Stimulated activated naive CD8-positive, alpha-beta T cell treated with anti-CD3 and anti-CD28 coated beads, Interleukin-15, amount 100 ng/mL, for 72 hours (primary cell): ENCODE data around the gene DHRS9.

Source experiments
- ATAC-seq: fragments of 150-1000 bp; cut with Tn5 transposase; 2 replicates; pipeline ENCODE4 v1.10.0; 2021; ENCODE audit warnings: mild to moderate bottlenecking, moderate library complexity
- DNase-seq, 2 donors: peaks; one replicate each; pipeline ENCODE4 v3.0.0; 2021 to 2022
- H3K27ac Mint-ChIP-seq, 2 donors: one replicate each; pipeline ENCODE4 v1.8.0; 2022; ENCODE audit warnings: mild to moderate bottlenecking in 2 of 2, mixed read lengths in 2 of 2, moderate library complexity in 2 of 2
- H3K27me3 Mint-ChIP-seq: one replicate; pipeline ENCODE4 v1.8.0; 2022; ENCODE audit warnings: mixed read lengths
- H3K4me1 Mint-ChIP-seq: one replicate; pipeline ENCODE4 v1.8.0; 2022; ENCODE audit warnings: mild to moderate bottlenecking, mixed read lengths
- H3K4me3 Mint-ChIP-seq, 2 donors: one replicate each; pipeline ENCODE4 v1.8.0; 2022; ENCODE audit warnings: mild to moderate bottlenecking in 2 of 2, mixed read lengths in 2 of 2, moderate library complexity in 1 of 2
- H3K9me3 Mint-ChIP-seq, 2 donors: one replicate each; pipeline ENCODE4 v1.8.0; 2022; ENCODE audit warnings: mixed read lengths in 2 of 2

Gene DHRS9

GRCh38 chr2:169105476-169105875, 36.1 kb downstream of the DHRS9 start:
- no peak for DNase-seq
- ATAC-seq = peak; percentile 66
- Mint-ChIP-seq H3K4me3 (peak overlapping the region in 1 of 2 donors; percentile 14), H3K4me1 (peaks cover 51% of the 10 kb centered on the region), H3K9me3 (no peaks in the 10 kb centered on the region), H3K27ac (peak overlapping the region; percentile 22 to 78), H3K27me3 (peaks cover 3% of the 10 kb centered on the region)

GRCh38 chr2:169106134-169106533, 36.8 kb downstream of the DHRS9 start:
- no peak overlapping the region for H3K4me3 Mint-ChIP-seq
- H3K27me3 Mint-ChIP-seq = peaks cover 9% of the 10 kb centered on the region
- DNase-seq (no peak), ATAC-seq (no peak)
- no peaks in the 10 kb centered on the region for H3K9me3 Mint-ChIP-seq
- H3K27ac Mint-ChIP-seq = peak overlapping the region; percentile 3 to 36
- peaks cover 51% of the 10 kb centered on the region for H3K4me1 Mint-ChIP-seq

- Mint-ChIP-seq H3K27me3 (peaks cover 13% of the 10 kb centered on the region), H3K27ac (peak overlapping the region; percentile 5 to 36)
- no peak for ATAC-seq
Observed at GRCh38 chr2:169106563-169107545, 37.5 kb downstream of the DHRS9 start.

GRCh38 chr2:169107645-169108044, 38.3 kb downstream of the DHRS9 start:
- no peaks in the 10 kb centered on the region for H3K9me3 Mint-ChIP-seq
- ATAC-seq (peak; percentile 92), DNase-seq (peak; percentile 27 to 43)
- peak overlapping the region; percentile 44 to 72 for H3K27ac Mint-ChIP-seq
- H3K4me3 Mint-ChIP-seq = peak overlapping the region in 1 of 2 donors; percentile 13
- H3K4me1 Mint-ChIP-seq = peaks cover 51% of the 10 kb centered on the region
- H3K27me3 Mint-ChIP-seq = peaks cover 13% of the 10 kb centered on the region

More at GRCh38 chr2:169106563-169107545, 37.5 kb downstream of the DHRS9 start:
- no peak overlapping the region for H3K4me3 Mint-ChIP-seq
- no peaks in the 10 kb centered on the region for H3K9me3 Mint-ChIP-seq
- H3K4me1 Mint-ChIP-seq = peaks cover 51% of the 10 kb centered on the region
- no peak for DNase-seq

GRCh38 chr2:169108099-169108884, 38.9 kb downstream of the DHRS9 start:
- Mint-ChIP-seq H3K4me3 (peak overlapping the region in 1 of 2 donors; percentile 4), H3K9me3 (no peaks in the 10 kb centered on the region), H3K27me3 (peaks cover 13% of the 10 kb centered on the region), H3K4me1 (peaks cover 51% of the 10 kb centered on the region), H3K27ac (peak overlapping the region in 1 of 2 donors; percentile 44)
- ATAC-seq = no peak
- DNase-seq = no peak

- ATAC-seq = no peak
- peaks cover 45% of the 10 kb centered on the region for H3K4me1 Mint-ChIP-seq
Observed at GRCh38 chr2:169109502-169110409, 40.4 kb downstream of the DHRS9 start.

DNA sequence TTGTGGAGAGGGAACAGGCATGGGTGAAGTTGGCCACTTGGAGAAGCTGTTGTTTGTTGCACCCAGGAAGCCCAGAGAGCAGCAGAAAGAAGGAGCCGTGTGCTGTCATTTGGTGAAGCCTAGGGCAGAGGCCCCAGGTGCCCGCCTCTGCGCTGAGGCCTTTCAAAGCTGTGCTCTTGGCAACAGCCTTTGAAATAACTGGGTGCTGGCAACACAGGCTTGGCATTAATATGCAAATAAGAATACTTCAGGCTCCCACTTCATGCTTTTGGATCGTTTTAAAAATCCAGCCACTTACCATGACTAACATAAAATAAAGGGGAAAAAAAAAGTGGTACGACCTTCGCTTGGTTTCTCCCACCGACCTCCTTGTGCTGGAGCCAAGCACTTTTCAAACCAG, 41.1 kb downstream of the DHRS9 start:
- DNase-seq (no peak), ATAC-seq (no peak)
- Mint-ChIP-seq H3K27me3 (peaks cover 13% of the 10 kb centered on the region), H3K27ac (no peak overlapping the region), H3K4me1 (peaks cover 41% of the 10 kb centered on the region), H3K4me3 (no peak overlapping the region), H3K9me3 (no peaks in the 10 kb centered on the region)

More at GRCh38 chr2:169109502-169110409, 40.4 kb downstream of the DHRS9 start:
- Mint-ChIP-seq H3K27me3 (peaks cover 13% of the 10 kb centered on the region), H3K27ac (peak overlapping the region in 1 of 2 donors; percentile 31), H3K4me3 (no peak overlapping the region), H3K9me3 (no peaks in the 10 kb centered on the region)
- peak; percentile 57 to 64 for DNase-seq

DNA sequence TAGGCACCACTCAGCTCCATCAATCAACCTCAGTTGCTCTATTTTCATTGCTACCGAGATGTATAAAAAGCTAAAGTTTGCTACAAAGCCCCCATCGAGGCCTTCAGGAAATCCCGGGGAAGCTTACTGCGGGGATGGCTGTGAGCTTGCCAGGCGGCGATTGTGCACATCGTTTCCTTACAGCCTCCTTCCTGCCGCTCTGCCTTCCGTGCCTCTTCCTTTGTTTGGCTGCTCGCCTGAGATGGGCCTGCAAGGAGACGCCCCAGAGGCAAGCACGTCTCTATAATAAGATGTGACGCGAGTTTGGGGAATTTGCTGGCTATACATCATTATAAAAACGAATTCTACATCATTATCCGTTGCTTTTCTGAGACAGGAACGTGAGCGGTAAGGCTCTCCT, 41.6 kb downstream of the DHRS9 start:
- H3K4me1 Mint-ChIP-seq = peaks cover 36% of the 10 kb centered on the region
- peaks cover 13% of the 10 kb centered on the region for H3K27me3 Mint-ChIP-seq

GRCh38 chr2:169112841-169113240, 43.5 kb downstream of the DHRS9 start:
- peak overlapping the region in 1 of 2 donors; percentile 48 for H3K27ac Mint-ChIP-seq

More for the DNA sequence above, 41.6 kb downstream of the DHRS9 start:
- Mint-ChIP-seq H3K9me3 (no peaks in the 10 kb centered on the region), H3K4me3 (no peak overlapping the region), H3K27ac (peak overlapping the region in 1 of 2 donors; percentile 28)
- ATAC-seq = no peak
- DNase-seq = no peak

DNA sequence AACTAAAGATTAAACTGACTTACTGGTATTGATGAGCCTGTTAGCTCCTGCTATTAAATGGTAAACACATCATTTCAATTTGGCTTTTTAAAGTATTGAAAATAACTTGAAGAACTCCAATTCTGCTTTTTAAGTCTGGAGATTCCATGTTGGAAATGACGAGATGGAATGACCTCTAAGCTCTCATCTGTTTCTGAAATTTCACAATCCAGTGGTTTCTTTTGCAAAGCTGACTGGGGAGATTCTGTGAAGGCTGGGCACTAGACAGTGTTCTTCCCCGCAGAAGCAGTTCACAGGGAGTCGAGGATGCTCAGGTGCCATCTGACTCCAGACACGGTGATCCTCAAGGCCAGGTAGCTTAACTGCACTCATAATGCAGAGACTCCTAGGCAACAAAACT, 44.7 kb downstream of the DHRS9 start:
- peaks cover 16% of the 10 kb centered on the region for H3K4me1 Mint-ChIP-seq
- H3K27me3 Mint-ChIP-seq = peaks cover 19% of the 10 kb centered on the region
- no peak for DNase-seq
- ATAC-seq = no peak
- H3K27ac Mint-ChIP-seq = no peak overlapping the region
- no peak overlapping the region for H3K4me3 Mint-ChIP-seq
- no peaks in the 10 kb centered on the region for H3K9me3 Mint-ChIP-seq

More at GRCh38 chr2:169112841-169113240, 43.5 kb downstream of the DHRS9 start:
- H3K27me3 Mint-ChIP-seq = peaks cover 19% of the 10 kb centered on the region
- no peaks in the 10 kb centered on the region for H3K9me3 Mint-ChIP-seq
- no peak for ATAC-seq
- DNase-seq = no peak
- no peak overlapping the region for H3K4me3 Mint-ChIP-seq
- H3K4me1 Mint-ChIP-seq = peaks cover 28% of the 10 kb centered on the region

GRCh38 chr2:169116327-169116726, 47.0 kb downstream of the DHRS9 start:
- ATAC-seq (no peak), DNase-seq (no peak)
- Mint-ChIP-seq H3K4me3 (no peak overlapping the region), H3K4me1 (peaks cover 11% of the 10 kb centered on the region), H3K9me3 (no peaks in the 10 kb centered on the region), H3K27ac (no peak overlapping the region), H3K27me3 (peaks cover 8% of the 10 kb centered on the region)

GRCh38 chr2:169116993-169117392, 47.6 kb downstream of the DHRS9 start:
- Mint-ChIP-seq H3K4me1 (peaks cover 11% of the 10 kb centered on the region), H3K9me3 (no peaks in the 10 kb centered on the region), H3K27ac (no peak overlapping the region), H3K4me3 (no peak overlapping the region), H3K27me3 (peaks cover 7% of the 10 kb centered on the region)
- DNase-seq = no peak
- ATAC-seq = no peak

DNA sequence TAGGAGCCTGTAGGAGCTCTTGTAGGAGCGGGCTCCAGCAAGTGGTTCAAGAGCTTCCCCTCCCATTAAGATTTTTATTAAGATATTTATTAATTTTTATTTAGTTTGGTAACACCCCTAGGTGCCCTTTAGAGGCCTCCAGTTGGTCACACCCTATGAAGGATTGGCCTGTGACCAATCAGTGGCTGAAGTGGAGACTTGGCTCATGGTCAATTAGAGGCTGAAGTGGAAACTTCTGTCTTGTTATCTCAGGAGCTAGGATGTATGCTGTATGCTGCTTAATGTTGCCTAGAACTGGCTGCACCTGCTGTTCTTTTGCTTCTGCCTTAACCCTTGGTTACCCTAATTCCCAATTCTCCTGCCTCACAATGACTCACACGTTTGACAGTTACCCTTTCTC, 48.7 kb downstream of the DHRS9 start:
- no peak for DNase-seq
- Mint-ChIP-seq H3K9me3 (no peaks in the 10 kb centered on the region), H3K27ac (no peak overlapping the region), H3K4me3 (no peak overlapping the region), H3K4me1 (peaks cover 11% of the 10 kb centered on the region), H3K27me3 (peaks cover 7% of the 10 kb centered on the region)
- no peak for ATAC-seq

DNA sequence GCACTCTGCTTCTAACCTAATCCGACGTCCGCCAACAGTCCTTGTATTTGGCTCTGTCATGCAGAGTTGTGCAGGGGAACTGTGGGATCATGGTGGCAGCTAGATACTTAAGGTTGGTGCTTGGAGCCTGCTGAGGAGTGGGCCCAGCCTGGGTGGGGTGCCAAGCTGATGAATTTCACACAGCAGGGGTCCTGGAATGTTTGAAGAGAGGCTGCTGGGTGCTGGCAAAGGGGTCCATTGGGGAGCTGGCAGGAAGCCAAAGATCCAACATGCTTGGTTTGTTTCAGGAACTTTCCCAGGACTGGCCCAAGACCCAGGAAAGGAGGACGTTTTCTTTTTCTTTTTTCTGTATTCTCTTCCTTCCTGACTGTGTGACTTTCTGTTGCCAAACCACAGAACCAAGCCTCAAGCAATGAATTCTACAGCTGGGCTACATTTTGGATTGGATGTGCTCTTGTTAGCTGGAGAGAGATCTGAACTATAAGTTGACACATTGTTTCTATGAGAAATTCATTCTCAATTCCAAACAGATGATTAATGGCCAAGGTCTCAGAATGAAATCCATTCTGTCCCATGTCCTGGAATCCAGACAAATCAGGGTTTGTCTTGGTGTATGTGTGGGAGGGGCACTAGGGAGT, 49.9 kb downstream of the DHRS9 start:
- Mint-ChIP-seq H3K9me3 (no peaks in the 10 kb centered on the region), H3K27ac (peak overlapping the region in 1 of 2 donors; percentile 63), H3K27me3 (peaks cover 8% of the 10 kb centered on the region), H3K4me3 (no peak overlapping the region), H3K4me1 (peaks cover 11% of the 10 kb centered on the region)
- ATAC-seq (no peak), DNase-seq (no peak)
